PFSK-1 (cell line): ENCODE results near the gene EPHA7.

Experiments
- FOXP2 ChIP-seq: optimal IDR thresholded peaks from 2 replicates; pipeline ENCODE3; 2011; ENCODE audit warnings: borderline replicate concordance, control low read depth, inconsistent platforms; ENCODE audit not compliant: insufficient read depth; ENCODE audit errors: extremely low read length, extremely low read depth
- POLR2AphosphoS5 ChIP-seq: IDR thresholded peaks from 2 replicates; pipeline ENCODE4 v1.6.1; 2012; ENCODE audit warnings: low read depth, mild to moderate bottlenecking, control low read depth, low read length, moderate library complexity
- REST ChIP-seq, 2 experiments: IDR thresholded peaks; 2 replicates each; pipeline versions ENCODE4 v1.6.1 to v1.8.0; 2011 to 2012; ENCODE audit warnings: low read depth in 2 of 2, low read length in 2 of 2, control low read depth in 1 of 2, inconsistent platforms in 1 of 2, mild to moderate bottlenecking in 1 of 2, moderate library complexity in 1 of 2; ENCODE audit not compliant: insufficient read depth in 1 of 2
- SIN3A ChIP-seq: IDR thresholded peaks from 2 replicates; pipeline ENCODE4 v1.6.1; 2012; ENCODE audit warnings: mild to moderate bottlenecking, low read length, moderate library complexity, borderline replicate concordance; ENCODE audit not compliant: insufficient read depth
- TAF1 ChIP-seq: IDR thresholded peaks from 2 replicates; pipeline ENCODE4 v1.6.1; 2012; ENCODE audit warnings: low read length, control low read depth, borderline replicate concordance; ENCODE audit not compliant: insufficient read depth

EPHA7 gene

DNA sequence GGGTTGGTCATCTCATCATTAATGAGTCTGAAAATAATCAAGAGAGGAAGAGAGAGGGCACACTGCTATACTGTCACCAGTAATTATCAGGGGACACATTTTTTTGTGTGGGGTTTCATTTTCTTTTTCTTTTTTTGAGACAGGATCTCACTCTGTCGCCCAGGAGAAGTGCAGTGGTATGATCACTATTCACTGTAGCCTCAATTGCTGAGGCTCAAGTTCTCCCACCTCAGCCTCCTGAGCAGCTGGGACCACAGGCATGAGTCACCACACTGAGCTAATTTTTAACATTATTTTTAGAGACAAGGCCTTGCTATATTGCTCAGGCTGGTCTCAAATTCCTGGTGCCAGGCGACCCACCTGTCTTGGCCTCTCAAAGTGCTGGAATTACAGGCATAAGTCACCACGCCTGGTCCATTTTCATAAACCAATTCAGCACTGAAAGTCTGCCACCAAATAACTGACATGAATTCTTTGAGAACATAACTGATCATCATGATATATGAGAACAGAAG lies 43.3 kb downstream of the EPHA7 start:
- TF ChIP-seq TAF1 (no peak), REST (IDR thresholded peaks at IDR 0.05; ENCODE audit: insufficient read depth in 1 of 2, low read depth in 2 of 2, low read length in 2 of 2) (no peak), POLR2AphosphoS5 (no peak), SIN3A (no peak), FOXP2 (no peak)

DNA sequence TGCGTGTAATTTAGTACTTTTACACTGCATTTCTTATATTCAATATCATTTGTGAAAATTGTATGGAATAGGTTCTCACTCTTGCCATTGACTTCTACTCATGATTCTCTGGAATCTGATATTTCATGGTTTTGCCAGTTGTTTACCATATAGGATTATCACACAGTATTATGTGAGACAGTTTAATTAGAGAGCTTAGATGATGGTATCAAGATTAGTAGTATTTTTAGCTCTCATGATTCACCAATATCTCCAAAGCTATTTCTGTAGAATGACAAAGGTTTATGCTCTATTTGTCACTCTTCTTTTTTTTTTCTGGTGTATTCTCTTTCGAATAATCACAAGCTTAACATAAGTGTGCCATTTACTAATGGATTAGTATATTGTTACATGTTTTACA lies 45.9 kb downstream of the EPHA7 start:
- no peak for TF ChIP-seq REST (IDR thresholded peaks at IDR 0.05; ENCODE audit: insufficient read depth in 1 of 2, low read depth in 2 of 2, low read length in 2 of 2)
- TF ChIP-seq POLR2AphosphoS5, result no peak
- TF ChIP-seq FOXP2, result no peak
- TF ChIP-seq TAF1, result no peak

- TF ChIP-seq REST (IDR thresholded peaks at IDR 0.05; ENCODE audit: insufficient read depth in 1 of 2, low read depth in 2 of 2, low read length in 2 of 2), result no peak
- TF ChIP-seq POLR2AphosphoS5, result no peak
- no peak for TF ChIP-seq SIN3A
Observed at GRCh38 chr6:93371756-93372155, 47.6 kb downstream of the EPHA7 start.

- TF ChIP-seq POLR2AphosphoS5 (no peak), REST (IDR thresholded peaks at IDR 0.05; ENCODE audit: insufficient read depth in 1 of 2, low read depth in 2 of 2, low read length in 2 of 2) (no peak), FOXP2 (no peak), TAF1 (no peak), SIN3A (no peak)
Observed at GRCh38 chr6:93369586-93370134, 49.7 kb downstream of the EPHA7 start.

- no peak for TF ChIP-seq FOXP2
- TF ChIP-seq SIN3A, result no peak
- no peak for TF ChIP-seq POLR2AphosphoS5
- no peak for TF ChIP-seq REST (IDR thresholded peaks at IDR 0.05; ENCODE audit: insufficient read depth in 1 of 2, low read depth in 2 of 2, low read length in 2 of 2)
- TF ChIP-seq TAF1, result no peak
Observed at GRCh38 chr6:93366506-93366905, 52.9 kb downstream of the EPHA7 start.
